ENCODE data around the gene CYTH3. TPM values are rescaled to one million over a fixed set of nuclear protein-coding genes. Genes with fewer than 3 reads are reported as not detected.

Gene CYTH3
- total and polyA plus RNA-seq, 2 of the 13 experiments (the other 11 are each of a cell fraction or from before 2014, with no cell fraction given): 3.1 to 3.8 TPM

- H3K36me3 ChIP-seq (replicated peaks in 1 of 2; ENCODE audit: control insufficient read depth in 1 of 2, insufficient read depth in 2 of 2, low read length in 2 of 2): no peaks in the 10 kb centered on the region
- TF ChIP-seq TBX2 (CRISPR knock-in tag; IDR thresholded peaks at IDR 0.05; ENCODE audit: borderline replicate concordance): no peak
- no peak for TF ChIP-seq NCOA1 (CRISPR knock-in tag; IDR thresholded peaks at IDR 0.05)
- no peak for TF ChIP-seq TARDBP (CRISPR knock-in tag; IDR thresholded peaks at IDR 0.05)
- no peak for TF ChIP-seq IKZF5 (CRISPR knock-in tag; IDR thresholded peaks at IDR 0.05)
- TF ChIP-seq ZFP41 (CRISPR knock-in tag; IDR thresholded peaks at IDR 0.05; ENCODE audit: borderline replicate concordance): no peak
- no peak for TF ChIP-seq ZNF207 (IDR thresholded peaks at IDR 0.05; ENCODE audit: borderline replicate concordance)
- TF ChIP-seq ZNF547 (CRISPR knock-in tag; IDR thresholded peaks at IDR 0.05): no peak
- no peak for TF ChIP-seq ZNF296 (CRISPR knock-in tag; conservative IDR thresholded peaks at IDR 0.05)
- no peak for TF ChIP-seq SSRP1 (CRISPR knock-in tag; IDR thresholded peaks at IDR 0.05)
- no peak overlapping the region for H2AFZ ChIP-seq (ENCODE audit: low read length)
- no peak for FAIRE-seq
- WGBS (ENCODE audit: low lambda C conversion rate): 78% methylated on average over 5 of the region's 5 CpGs
- peaks cover 1 to 17% of the 10 kb centered on the region in 2 experiments; a peak in 3 of 5 replicates for H3K27me3 ChIP-seq (ENCODE audit: control insufficient read depth in 1 of 2, insufficient read depth in 2 of 2, low read length in 2 of 2)
- H3K79me2 ChIP-seq (ENCODE audit: insufficient read depth, low read length): no peaks in the 10 kb centered on the region
- no TSS peak for BruUV-seq (replicated peaks)
- ATAC-seq: no peak
- H3K27ac ChIP-seq (ENCODE audit: extremely low read length, insufficient read depth, low read length): no peak overlapping the region
- H4K20me1 ChIP-seq (ENCODE audit: insufficient read depth, low read length): peaks cover 5% of the 10 kb centered on the region; the same call in 1 of the 2 replicates
- H3K4me3 ChIP-seq (replicated peaks in 1 of 3; ENCODE audit: insufficient read depth in 1 of 3, low read depth in 2 of 3, low read length in 3 of 3): no peak overlapping the region
- H3K4me2 ChIP-seq (ENCODE audit: low read depth, low read length): no peak overlapping the region
- no peak for DNase-seq (ENCODE audit: low spot score)
- POLR2A ChIA-PET: no interaction called here
- no peaks in the 10 kb centered on the region for H3K9me3 ChIP-seq (ENCODE audit: low read length)
- CTCF ChIA-PET (ENCODE audit: low intra/inter-chr PET ratio, low total read pairs): no interaction called here
- H3K9ac ChIP-seq (ENCODE audit: insufficient read depth, low read depth, low read length): no peak overlapping the region
- intact Hi-C loops (cut with micrococcal nuclease; ENCODE audit: unreplicated experiment): no loop called here
- H3K4me1 ChIP-seq (ENCODE audit: insufficient read depth, low read length): peaks cover 29% of the 10 kb centered on the region
- in situ Hi-C loops (cut with HindIII; ENCODE audit: extremely low pct_ligation_motif_present, low pct_unique_long_range_greater_than_20kb): no loop called here
Measured at GRCh38 chr7:6252341-6252746, 20.1 kb downstream of the CYTH3 start.

GRCh38 chr7:6251653-6252052 lies 20.8 kb downstream of the CYTH3 start:
- no peak overlapping the region for H3K4me2 ChIP-seq (ENCODE audit: low read depth, low read length)
- BruUV-seq (replicated peaks): no TSS peak
- no peak for FAIRE-seq

More at GRCh38 chr7:6251653-6252052, 20.8 kb downstream of the CYTH3 start:
- no peaks in the 10 kb centered on the region for H3K79me2 ChIP-seq (ENCODE audit: insufficient read depth, low read length)
- ATAC-seq (no peak), DNase-seq (ENCODE audit: low spot score) (no peak)
- peaks cover 24% of the 10 kb centered on the region for H3K4me1 ChIP-seq (ENCODE audit: insufficient read depth, low read length)
- ChIA-PET CTCF (ENCODE audit: low intra/inter-chr PET ratio, low total read pairs) (no interaction called here), POLR2A (no interaction called here)
- intact Hi-C loops (cut with micrococcal nuclease; ENCODE audit: unreplicated experiment) (no loop called here), in situ Hi-C loops (cut with HindIII; ENCODE audit: extremely low pct_ligation_motif_present, low pct_unique_long_range_greater_than_20kb) (no loop called here)
- H4K20me1 ChIP-seq (ENCODE audit: insufficient read depth, low read length): peaks cover 5% of the 10 kb centered on the region; the same call in 1 of the 2 replicates
- H3K27ac ChIP-seq (ENCODE audit: extremely low read length, insufficient read depth, low read length): no peak overlapping the region
- 65% methylated on average over 4 of the region's 4 CpGs for WGBS (ENCODE audit: low lambda C conversion rate)
- H2AFZ ChIP-seq (ENCODE audit: low read length): no peak overlapping the region
- H3K27me3 ChIP-seq (ENCODE audit: control insufficient read depth in 1 of 2, insufficient read depth in 2 of 2, low read length in 2 of 2): peaks cover 1 to 17% of the 10 kb centered on the region in 2 experiments; a peak in 3 of 5 replicates
- no peaks in the 10 kb centered on the region for H3K9me3 ChIP-seq (ENCODE audit: low read length)
- H3K36me3 ChIP-seq (replicated peaks in 1 of 2; ENCODE audit: control insufficient read depth in 1 of 2, insufficient read depth in 2 of 2, low read length in 2 of 2): no peaks in the 10 kb centered on the region
- H3K9ac ChIP-seq (ENCODE audit: insufficient read depth, low read depth, low read length): no peak overlapping the region
- TF ChIP-seq NFIC (IDR thresholded peaks at IDR 0.05; ENCODE audit: low read length) (no peak), ZNF136 (CRISPR knock-in tag; IDR thresholded peaks at IDR 0.05; ENCODE audit: low read depth) (no peak), ZNF563 (CRISPR knock-in tag; IDR thresholded peaks at IDR 0.05) (no peak)
- H3K4me3 ChIP-seq (replicated peaks in 1 of 3; ENCODE audit: insufficient read depth in 1 of 3, low read depth in 2 of 3, low read length in 3 of 3): no peak overlapping the region
